Stimulated activated CD8-positive, alpha-beta memory T cell treated with anti-CD3 and anti-CD28 coated beads, Interleukin-7, amount 100 ng/mL, for 48 hours (primary cell): ENCODE measurements around the gene SLC25A42.

Experiments
- DNase-seq, 2 donors: peaks; one replicate each; pipeline ENCODE4 v3.0.0-alpha.2; 2020; ENCODE audit warnings: low read depth in 1 of 2; ENCODE audit errors: extremely low read depth in 1 of 2

The SLC25A42 gene

DNA sequence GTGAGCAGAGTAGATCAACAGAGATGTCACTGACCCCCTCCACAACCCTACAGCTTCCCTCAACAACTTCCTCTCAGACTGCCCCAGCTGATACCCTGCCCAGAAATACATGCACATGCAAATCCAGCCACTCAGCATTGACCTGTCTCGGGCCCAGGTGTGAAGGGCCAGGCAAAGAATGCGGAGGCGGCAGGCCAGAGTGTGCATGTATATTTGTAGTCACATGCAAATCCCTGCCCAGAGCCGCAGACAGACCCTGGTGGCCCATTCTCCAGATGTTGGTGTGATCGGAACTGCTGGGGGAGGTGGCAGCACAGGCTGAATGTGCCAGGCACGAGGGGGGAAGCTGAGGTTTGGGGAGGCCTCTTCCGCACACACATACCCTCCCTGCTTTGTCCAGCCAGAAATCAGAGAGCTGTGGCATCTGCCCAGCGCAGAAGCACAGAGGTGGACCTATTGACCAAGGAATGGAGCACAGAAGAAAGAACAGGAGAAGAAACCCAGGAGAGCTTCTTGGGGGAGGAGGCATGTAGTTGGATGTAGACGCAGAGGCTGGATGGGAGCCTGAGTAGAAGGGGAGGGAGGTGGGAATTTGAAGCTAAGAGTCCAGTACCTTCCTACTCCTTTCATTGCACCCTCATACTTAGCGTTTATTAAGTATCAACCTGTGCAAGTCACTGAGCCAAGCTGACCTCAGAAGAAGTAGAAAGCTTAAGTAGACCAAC, 91.9 kb downstream of the SLC25A42 start:
- no peak for DNase-seq

DNA sequence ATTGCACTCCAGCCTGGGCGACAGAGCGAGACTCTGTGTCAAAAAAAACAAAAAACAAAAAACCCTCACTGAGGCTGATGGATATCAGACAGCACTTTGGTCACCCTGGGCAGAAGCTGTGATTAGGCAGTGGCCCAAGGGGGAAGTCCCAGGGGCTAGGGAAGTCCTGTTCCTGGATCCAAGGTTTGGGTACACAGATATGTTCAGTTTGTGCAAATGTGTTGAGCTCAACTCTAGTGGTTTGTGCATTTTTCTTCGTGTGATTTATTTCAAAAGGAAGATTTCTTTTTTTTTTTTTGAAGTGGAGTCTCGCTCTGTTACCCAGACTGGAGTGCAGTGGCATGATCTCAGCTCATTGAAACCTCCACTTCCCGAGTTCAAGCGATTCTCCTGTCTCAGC, 94.0 kb downstream of the SLC25A42 start:
- no peak for DNase-seq

DNA sequence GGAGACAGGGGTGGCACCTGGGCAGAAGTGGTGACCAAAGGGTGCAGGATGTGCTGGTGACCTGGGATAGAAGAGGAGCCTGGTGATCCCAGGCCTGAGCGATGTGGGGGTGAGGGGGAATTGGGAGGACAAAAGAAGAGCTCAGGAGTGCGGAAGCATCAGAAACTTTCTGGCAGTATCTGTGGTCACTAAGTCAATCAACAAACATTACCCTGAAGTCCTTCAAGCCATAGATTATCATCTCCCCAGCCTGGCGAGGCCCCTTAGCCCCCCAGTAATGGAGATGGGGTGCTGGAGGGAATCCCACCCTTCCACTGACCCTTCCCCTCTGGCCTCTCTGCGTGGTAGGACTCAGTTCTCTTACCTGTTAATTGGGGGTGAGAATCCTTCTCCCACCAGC, 95.7 kb downstream of the SLC25A42 start:
- no peak for DNase-seq

DNA sequence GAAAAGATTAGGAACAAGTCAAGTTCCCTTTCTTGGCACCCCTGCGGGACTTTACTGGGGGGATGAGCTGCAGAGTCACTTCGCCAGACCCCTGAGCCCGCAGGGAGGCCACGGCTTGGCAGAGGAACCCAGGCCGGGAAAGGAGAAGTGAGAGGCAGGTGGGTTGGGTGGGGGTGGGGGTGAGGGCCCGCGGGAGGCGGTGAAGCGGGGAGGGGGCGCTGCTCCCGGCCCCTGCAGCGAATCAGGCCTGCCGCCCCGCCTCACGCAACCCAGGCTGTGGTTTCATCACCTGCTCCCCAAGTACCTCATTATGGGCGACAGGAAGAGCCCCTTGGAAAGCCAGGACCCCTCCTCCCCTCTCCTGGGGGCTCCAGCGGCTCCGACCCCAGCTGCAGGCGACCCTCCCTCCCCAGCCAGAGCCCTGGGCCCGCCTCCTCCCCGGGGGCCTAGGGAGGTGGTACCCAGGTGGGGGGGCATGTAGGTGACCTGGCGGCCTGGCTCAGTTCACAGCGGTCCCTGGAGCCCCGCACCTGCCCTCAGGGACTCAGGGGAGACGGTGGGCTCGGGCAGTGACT, 96.8 kb downstream of the SLC25A42 start:
- DNase-seq, result no peak

DNA sequence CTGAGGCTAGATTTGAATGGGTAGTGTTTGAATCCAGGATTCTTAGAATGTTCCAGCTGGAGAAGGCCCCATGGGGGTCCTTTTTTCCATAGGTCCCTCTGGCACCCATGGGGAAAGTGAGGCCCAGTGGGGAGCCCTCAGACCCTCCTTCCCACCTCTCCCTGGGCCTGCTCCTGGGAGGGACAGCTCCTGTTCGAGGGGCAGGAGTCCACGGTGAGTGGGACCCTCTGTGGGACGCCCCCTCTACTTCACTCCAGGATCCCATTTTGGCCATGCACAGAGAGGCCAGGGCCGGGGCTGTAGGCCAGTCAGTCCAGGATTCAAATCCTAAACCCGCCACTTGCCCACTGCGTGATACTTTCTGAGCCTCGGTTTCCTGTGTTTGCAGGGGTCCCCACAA, 98.7 kb downstream of the SLC25A42 start:
- no peak for DNase-seq
